Central memory CD4-positive, alpha-beta T cell (primary cell): ENCODE data around the gene NSUN4.
"Not testable (repeated sequence)": the region's sequence is repeated elsewhere in the genome, so short reads cannot be mapped to it uniquely, and the experiment has no call there.

Experiments used
- DNase-seq: peaks from one replicate; pipeline ENCODE4 v3.0.0; 2022

Gene NSUN4

DNA sequence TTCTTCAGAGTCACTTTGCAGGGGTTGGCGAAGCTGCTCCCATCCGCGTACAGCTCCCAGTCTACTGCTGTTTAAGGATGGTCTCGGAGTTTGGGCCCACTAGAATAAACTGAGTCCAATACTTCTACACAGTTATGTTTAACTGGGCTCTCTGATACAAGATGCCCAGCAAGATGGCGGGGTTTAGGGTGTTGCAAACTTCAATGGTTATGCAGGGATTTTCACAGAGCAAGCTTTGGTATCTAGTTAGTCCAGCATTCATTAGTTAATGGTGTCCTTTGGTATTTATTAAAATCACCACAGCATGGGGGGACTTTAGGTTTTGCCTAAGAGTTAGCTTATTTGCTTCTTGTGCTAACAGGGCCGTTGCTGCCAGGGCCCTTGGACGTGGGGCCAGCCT is 12.4 kb upstream of the NSUN4 start:
- not testable (repeated sequence) for DNase-seq

DNA sequence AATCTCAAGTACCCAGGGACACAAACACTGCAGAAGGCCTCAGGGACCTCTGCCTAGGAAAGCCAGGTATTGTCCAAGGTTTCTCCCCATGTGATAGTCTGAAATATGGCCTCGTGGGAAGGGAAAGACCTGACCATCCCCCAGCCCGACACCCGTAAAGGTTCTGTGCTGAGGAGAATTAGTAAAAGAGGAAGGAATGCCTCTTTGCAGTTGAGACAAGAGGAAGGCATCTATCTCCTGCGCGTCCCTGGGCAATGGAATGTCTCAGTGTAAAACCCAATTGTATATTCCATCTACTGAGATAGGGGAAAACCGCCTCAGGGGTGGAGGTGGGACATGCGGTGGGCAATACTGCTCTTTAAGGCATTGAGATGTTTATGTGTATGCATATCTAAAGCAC is 10.8 kb upstream of the NSUN4 start:
- not testable (repeated sequence) for DNase-seq

DNA sequence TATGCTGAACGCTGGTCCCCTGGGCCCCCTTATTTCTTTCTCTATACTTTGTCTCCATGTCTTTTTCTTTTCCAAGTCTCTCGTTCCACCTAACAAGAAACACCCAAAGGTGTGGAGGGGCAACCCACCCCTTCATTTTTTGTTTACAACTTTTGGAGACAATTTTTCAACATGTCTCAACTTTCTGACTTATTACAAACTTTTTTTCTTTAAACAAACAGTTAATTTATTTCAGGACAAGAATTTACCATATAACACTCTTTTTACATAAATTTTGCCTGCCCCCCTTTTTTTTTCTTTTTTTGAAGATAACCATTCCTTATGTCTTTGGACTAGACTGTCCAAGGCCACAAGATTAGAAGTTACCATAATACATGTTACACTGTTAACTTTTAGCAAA is 10.2 kb upstream of the NSUN4 start:
- not testable (repeated sequence) for DNase-seq

DNA sequence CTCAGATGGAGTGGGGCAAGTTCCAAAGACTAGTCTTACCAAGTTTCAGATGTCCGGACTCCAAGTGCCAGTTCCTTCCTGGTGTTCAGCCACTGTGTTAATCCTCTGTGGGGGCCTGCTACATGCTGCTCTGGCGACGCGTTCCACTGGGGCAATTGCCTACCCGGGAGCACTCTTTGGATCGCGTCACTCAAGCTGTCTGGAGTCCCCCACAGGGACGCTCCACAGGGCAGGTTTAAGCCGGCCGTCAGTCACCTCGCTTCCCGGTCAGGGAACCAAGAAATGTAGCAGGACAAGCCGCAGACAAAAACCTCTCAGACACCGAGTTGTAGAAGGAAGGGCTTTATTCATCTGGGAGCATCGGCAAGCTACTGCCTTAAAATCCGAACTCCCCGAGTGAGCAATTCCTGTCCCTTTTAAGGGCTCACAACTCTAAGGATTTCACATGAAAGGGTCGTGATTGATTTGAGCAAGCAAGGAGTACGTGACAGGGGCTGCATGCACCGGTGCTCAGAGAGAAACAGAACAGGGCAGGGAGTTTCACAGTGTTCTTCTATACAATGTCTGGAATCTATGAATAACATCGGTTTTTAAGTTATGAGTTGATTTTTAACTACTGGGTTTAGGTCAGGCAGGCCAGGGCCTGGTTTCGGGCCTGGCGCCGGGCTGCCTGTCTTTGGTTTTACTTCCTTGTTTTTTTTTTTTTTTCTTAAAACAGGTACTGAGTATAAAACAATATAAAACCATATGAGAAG is 8.6 kb upstream of the NSUN4 start:
- DNase-seq = not testable (repeated sequence)

DNA sequence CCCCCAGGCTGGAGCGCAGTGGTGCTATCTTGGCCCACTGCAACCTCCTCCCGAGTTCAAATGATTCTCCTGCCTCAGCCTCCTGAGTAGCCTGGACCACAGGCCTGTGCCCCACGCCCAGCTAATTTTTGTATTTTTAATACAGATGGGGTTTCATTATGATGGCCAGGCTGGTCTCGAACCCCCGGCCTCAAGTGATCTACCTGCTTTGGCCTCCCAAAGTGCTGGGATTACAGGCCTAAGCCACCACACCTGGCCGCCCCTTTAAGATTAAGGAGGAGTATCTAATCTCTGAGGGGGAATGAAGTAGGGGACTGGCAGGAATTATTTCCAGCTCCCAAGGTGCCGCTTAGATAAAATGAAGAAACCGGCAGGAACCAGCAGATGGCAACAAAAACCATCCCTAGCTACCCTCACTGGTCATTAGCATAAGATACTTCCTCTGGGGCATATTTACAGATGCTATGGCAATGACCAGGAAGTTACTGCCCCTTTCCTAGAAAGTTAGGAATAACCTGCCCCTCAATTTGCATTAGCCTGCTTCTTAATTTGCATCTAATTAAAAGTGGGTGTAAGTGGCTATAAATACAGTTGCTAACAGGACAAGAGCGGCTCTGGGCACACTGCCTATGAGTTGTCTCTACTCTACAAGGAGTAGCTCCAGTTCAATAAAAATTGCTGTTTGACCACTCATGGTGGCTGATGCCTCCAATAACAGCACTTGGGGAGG is 7.1 kb upstream of the NSUN4 start:
- DNase-seq = no peak

DNA sequence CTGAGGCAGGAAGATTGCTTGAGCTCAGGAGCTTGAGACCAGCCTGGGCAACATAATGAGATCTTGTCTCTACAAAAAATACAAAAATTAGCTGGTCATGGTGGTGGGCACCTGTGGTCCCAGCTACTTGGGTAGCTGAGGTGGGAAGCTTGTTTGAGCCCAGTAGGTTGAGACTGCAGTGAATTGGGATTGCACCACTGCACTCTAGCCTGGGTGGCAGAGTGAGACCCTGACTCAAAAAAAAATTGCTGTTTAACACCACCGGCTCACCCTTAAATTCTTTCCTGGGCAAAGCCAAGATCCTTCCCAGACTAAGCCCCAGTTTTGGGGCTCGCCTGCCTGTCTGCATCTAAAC is 6.6 kb upstream of the NSUN4 start:
- no peak for DNase-seq

DNA sequence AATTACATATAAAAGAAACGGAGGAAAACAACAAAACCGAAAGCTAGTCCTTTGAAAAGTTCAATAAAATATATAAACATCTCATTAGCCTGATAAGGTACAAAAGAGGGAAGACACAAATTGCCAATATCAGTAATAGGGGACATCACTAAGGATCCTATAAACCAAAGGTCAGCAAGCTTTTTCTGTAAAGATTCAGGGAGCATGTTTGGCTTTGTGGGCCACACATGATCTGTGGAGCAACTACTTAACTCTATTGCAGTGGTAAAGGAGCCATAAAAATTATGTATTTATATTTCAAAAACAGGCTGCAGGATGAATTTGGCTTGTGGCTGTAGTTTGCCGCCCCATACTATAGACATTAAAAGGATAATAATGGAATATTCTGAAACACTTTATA is 5.5 kb upstream of the NSUN4 start:
- no peak for DNase-seq

DNA sequence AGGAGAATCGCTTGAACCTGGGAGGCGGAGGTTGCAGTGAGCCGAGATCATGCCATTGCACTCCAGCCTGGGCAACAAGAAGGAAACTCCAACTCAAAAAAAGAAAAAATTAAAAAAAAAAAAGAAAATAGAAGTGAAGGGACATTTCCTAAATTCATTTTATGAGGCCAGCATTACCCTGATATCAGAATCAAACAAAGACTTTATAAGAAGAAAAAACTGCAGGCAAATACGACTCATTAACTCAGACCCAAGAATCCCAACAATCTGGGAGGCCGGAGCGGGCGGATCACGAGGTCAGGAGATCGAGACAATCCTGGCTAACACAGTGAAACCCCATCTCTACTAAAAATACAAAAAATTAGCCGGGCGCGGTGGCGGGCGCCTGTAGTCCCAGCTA is 3.2 kb upstream of the NSUN4 start:
- not testable (repeated sequence) for DNase-seq

DNA sequence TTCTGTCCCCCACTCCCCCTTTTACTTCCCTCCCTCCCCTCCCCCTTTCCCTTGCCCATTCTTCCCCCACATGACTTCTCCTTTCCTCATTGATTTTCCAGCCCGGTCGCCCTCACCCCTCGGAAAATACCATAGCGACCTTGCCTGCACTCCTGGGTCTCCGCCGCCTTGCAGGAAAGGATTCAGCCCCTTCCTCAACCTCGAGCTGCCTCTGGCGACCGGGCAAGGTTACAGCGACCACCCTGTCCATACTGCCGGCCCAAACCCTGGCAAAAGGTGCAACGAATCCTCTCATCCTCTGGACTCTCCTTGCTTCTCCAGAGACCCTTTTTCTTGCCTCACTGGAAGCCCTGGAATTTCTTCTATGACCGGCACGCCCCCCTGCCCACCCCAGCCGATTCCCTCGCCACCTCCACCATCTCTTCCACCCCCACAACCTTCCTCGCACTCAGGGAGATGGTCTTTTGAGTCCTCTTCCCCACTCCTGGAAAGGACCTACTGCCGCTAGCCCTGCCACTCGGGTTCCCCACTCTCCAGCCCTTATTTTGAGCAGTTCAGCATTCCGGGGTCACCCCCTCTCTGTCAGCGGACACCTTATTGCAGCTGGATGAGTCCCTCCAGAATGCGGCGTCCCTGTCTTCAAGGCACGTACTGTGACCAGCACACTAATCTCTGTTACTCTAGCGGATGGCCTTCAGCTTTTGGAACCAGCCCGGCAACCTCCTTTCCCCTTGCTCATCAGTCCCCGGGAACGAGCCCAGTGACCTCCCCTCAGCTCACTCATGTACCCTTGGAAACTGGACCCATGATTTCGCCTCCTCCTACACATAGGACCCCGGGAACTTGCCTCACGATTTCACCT is 846 bp downstream of the NSUN4 start:
- DNase-seq = no peak

DNA sequence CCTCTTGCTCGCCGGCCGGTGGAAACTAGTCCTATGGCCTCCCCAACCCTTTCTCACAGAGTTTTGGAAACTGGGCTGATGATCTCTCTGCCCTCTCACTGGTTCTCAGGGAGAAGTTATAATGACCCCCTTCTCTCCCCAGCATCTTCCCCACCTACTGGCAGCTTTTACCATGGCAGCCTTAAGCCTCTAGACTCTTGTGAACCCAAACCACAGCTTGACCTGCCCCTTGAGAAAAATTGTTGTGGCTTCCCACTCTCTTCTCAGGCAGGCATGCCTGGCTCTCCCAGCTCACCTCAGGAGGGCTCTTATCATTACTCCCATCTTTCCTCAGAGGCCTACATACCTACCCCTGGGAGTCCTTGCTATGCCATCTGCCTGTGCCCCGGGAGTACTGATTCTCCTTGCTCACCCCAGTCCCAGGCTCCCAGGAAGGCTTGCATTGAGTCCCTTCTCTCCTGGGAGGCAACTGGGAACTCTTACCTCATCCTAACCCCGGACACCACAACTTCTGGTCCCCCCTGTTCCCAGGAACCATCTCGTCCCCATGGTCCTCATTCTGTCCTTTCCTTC is 1.6 kb downstream of the NSUN4 start:
- no peak for DNase-seq

DNA sequence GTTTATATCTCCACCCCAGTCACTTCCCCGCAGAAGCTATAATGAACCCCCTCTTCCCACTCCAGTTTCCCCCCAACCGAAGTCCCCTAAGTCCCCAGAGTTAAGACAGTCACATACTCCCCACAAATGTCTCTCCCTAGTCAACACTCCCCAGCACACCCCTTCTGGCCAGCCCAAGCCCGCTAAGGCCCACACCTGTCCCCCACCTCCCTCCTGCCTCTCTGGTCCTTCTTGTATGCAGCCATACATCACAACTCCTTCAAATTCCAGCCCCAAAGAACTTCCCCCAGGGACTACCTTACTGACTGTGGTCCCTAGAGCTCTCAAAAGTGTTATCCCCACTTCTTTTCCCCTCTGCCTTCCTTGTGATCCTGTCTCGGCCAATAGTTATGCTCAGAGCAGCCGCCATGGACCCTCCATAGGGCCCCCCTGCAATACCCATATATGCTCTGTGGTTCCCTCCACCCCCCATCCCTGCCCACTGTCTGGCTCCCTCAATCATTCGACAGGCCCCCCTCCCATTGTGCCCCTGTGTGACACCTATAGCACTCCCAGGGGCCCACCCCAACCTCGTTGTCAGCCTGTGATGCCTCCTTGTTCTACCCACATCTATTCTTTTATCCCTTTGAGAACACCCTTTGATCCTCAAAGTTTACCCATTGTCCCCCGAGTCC is 2.2 kb downstream of the NSUN4 start:
- no peak for DNase-seq

DNA sequence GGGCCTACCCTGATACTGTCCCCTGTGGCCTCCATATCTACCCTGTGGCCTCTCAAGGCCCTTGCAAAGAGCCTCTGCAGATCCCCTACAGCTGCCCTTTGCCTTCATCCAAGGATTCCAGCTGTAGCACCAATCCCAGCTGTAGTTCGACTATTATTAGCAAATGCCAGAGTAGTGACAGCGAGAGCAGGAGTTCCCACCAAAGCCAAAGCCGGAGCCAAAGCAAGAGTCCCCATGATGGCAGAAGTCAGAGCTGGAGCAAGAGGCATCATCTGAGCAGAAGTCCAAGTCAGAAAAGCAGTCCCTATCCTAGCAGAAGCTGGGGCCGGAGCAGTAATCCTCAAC is 2.7 kb downstream of the NSUN4 start:
- no peak for DNase-seq

DNA sequence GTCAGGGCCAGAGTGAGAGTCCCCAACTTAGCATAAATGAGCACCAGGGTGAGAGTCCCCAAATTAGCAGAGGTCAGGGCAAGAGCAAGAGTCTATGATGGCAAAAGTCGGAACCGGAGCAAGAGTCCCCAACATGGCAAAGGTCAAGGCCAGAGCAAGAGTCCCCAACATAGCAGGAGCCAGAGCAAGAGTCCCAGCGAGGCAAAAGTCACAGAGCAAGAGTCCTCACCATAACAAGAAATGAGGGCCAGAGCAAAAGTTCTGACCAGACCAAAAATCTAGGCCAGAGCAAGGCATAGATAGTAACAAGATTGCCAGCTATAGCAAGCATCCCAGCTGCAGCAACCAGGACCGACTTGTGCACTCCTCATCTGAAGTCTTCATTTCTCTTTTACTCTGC is 3.1 kb downstream of the NSUN4 start:
- DNase-seq = no peak

DNA sequence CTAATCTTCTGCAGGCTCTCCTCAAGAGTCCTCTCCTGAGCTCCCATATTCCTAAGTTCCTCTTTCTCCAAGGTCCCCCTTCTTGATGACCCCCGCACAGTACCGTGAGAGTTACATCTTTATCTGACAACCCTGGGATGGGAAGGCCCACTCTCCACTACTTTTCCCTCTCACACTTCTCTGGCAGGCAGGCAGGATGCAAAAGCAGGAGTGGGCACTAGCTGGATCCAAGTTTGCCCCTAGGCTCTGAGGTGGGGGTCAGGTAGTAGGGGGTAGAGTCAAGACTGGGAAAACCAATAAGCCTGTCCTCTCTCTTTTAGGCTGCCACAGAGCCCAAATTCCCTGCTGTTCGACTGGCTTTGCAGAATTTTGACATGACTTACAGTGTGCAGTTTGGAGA is 3.9 kb downstream of the NSUN4 start:
- DNase-seq = no peak

DNA sequence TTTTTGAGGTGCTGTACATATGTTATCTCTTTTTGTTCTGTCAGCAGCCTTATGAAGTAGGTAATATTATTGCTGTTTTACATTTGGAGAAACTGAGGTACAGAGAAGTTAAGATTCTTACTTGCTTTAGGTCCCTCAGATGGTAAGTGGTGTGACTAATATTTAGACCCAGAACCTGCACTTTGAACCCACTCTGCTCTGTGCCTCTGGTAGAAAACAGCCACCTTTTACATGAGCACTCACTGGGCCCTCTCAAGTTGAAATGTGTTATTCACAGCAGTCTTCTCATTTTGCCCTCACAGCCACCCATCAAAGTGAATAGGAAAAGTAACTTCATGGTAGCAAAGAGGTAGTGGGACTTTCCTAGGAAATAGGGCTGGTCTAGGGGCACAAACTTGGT is 4.7 kb downstream of the NSUN4 start:
- no peak for DNase-seq

DNA sequence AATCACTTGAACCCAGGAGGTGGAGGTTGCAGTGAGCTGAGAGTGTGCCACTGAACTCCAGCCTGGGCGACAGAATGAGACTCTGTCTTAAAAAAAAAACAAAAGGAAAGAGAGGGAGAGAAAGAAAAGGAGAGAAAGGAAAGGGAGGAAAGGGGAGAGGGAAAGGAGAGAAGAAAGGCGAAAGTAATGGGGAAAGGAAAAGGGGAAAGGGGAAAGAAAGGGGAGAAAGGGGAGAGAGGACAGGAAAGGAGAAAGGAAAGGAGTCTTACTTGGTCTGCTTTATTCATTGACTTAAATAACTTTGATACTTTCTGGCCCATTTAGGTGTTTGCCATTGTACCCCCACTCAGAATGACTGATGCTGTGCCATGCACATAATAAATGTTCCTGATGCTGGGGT is 11.8 kb downstream of the NSUN4 start:
- DNase-seq = no peak

DNA sequence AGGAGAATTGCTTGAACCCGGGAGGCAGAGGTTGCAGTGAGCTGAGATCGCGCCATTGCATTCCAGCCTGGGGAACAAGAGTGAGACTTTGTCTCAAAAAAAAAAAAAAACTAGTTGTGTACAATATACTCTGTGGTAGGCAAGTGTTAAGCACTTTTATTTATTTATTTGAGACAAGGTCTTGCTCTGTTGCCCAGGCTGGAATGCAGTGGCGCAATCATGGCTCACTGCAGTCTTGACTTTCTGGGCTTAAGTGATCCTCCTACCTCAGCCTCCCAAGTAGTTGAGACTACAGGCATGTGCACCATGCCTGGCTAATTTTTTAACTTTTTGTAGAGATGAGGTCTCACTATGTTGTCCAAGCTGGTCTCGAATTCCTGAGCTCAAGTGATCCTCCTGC is 15.3 kb downstream of the NSUN4 start:
- not testable (repeated sequence) for DNase-seq

DNA sequence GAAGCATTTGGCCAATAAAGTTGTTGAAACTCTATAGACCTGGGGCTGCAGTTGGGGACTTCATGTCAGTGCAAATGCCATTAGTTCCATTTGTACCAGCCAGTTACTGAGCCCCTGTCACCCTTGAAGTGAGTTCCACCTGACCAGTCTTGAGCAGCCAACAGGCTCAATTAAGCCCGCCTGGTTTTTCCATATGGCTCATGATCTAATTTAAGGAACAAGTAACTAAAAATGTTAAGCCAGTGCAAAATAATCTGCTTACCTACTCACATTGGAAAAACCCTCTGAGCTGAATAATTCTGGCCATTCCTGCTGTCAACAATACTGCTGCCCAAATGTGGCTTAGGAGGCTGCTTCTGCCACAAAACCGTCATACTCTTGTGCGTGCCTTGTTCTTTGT is 21.6 kb downstream of the NSUN4 start:
- no peak for DNase-seq

DNA sequence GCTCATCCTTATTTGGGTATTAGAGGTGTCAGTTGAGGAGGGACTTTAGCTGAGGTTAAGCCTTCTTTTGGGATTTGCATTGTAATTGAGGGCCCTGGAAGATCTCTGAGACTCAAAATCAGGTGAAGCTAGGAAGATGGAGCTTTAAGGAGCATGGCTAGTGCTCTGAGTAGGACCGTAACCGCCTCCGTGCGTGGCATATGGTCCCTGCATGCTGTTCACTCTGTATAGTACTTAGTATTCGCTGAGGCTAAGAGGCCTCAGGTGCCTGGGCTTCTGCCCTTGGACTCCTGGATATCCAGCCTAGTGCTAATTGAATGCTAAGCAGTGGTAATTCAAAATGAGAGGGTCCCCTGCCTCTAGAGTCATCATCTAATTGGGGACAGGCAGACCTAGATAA is 22.5 kb downstream of the NSUN4 start:
- no peak for DNase-seq

DNA sequence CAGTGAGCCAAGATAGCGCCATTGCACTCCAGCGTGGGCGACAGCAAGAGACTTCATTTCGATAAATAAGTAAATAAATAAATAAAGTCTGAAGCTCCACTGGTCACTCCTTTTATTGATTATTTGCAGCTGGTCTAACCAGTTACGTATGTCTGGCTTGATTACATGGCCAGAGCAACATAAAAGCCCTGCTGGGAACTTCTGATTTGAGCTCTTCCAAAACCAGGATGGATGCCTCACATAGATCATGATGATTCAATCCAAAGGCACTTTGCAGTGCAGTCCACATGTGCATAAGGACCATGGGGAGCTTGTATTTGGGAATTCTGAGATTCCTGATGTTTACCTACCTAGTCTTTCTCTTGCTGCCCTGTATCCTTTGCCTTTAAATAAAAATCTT is 24.0 kb downstream of the NSUN4 start:
- no peak for DNase-seq

DNA sequence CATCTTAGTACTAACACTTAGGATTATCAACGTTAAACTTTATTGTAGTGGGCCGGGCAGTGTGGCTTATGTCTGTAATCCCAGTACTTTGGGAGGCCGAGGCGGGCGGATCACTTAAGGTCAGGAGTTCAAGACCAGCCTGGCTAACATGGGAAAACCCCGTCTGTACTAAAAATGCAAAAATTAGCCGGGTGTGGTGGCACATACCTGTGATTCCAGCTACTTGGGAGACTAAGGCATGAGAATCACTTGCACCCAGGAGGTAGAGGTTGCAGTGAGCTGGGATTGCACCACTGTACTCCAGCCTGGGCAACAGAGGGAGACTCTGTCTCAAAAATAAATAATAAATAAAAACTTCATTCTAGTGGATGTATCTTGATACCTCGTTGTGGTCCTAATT is 25.2 kb downstream of the NSUN4 start:
- not testable (repeated sequence) for DNase-seq

DNA sequence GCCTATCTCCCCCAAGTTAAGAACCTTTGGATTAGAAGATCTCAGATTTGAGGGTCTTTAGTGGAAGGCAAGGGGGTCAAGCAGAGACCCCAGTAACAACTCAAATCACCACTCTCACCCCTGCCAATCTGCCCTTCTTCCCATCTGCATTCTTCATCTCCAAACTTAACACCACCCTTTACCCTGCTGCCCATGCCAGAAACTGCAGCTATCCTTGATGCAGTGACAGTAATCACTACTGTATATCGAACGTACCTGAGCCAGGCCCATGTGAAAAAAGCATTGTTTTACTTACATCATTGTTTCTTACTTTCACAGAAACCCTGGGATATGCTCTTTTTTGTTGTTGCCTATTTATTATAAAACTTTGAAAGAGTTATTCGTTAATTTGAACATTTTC is 26.5 kb downstream of the NSUN4 start:
- DNase-seq = no peak

DNA sequence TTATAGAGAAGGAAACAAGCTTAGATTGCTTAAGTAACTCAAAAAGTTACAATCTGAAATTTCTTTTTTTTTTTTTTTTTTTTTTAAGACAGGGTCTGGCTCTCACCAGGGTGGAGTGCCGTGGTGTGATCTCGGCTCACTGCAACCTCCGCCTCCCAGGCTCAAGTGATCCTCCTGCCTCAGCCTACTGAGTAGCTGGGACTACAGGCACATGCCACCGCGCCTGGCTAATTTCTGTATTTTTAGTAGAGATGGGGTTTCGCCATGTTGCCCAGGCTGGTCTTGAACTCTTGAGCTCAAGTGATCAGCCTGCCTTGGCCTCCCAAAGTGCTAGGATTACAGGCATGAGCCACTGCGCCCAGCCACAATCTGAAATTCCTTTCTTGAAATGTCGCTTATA is 27.1 kb downstream of the NSUN4 start:
- DNase-seq = not testable (repeated sequence)
